OCI-LY7 (cell line): Measurements from ENCODE around the gene RPL3. TPM values are rescaled to one million over a fixed set of nuclear protein-coding genes. Genes with fewer than 3 reads are reported as not detected.

Source experiments
- BruUV-seq: library from RNA; stranded (reverse); fragments of 400-500 nt; replicated peaks from 2 replicates; lab custom pipeline; 2021; lab: Mats Ljungman, UMichigan
- CTCF ChIA-PET: fragments of 300-600 bp; sonication (Branson Sonifier 250); formaldehyde crosslinking; loops from one replicate; lab custom pipeline; 2022; ENCODE audit warnings: antibody characterized with exemption; ENCODE audit not compliant: unreplicated experiment; lab: Charles Lee
- POLR2A ChIA-PET: fragments of 300-600 bp; sonication (Branson Sonifier 250); formaldehyde crosslinking; loops from one replicate; lab custom pipeline; 2022; ENCODE audit warnings: antibody characterized with exemption; lab: Charles Lee
- DNase-seq: peaks from one replicate; pipeline ENCODE4 v3.0.0-alpha.2; 2015; ENCODE audit warnings: low spot score
- H2AFZ ChIP-seq: fragments of 200-600 bp; sonication (generic), shearing (Covaris generic); 2 replicates; pipeline ENCODE4 v1.6.1; 2014; ENCODE audit warnings: mild to moderate bottlenecking, antibody characterized with exemption, low read length, moderate library complexity
- H3K27ac ChIP-seq: fragments of 200-600 bp; sonication (generic); 2 replicates; pipeline ENCODE4 v1.5.1; 2014; ENCODE audit warnings: mixed run types, low read depth, mild to moderate bottlenecking, moderate library complexity, low read length, inconsistent platforms; ENCODE audit not compliant: poor library complexity, severe bottlenecking
- H3K36me3 ChIP-seq: fragments of 200-600 bp; sonication (generic); 2 replicates; pipeline ENCODE4 v1.6.1; 2014; ENCODE audit warnings: mild to moderate bottlenecking, antibody characterized with exemption, low read length, moderate library complexity, mixed read lengths; ENCODE audit not compliant: insufficient read depth
- H3K4me1 ChIP-seq: fragments of 200-600 bp; sonication (generic); 2 replicates; pipeline ENCODE4 v1.5.1; 2014; ENCODE audit warnings: mild to moderate bottlenecking, low read length; ENCODE audit not compliant: insufficient read depth, poor library complexity, severe bottlenecking
- H3K4me2 ChIP-seq: fragments of 200-600 bp; sonication (generic); 2 replicates; pipeline ENCODE4 v1.6.1; 2014; ENCODE audit warnings: mild to moderate bottlenecking, low read length
- H3K4me3 ChIP-seq: fragments of 200-600 bp; sonication (generic); 2 replicates; pipeline ENCODE4 v1.5.1; 2014; ENCODE audit warnings: mild to moderate bottlenecking, low read depth, low read length; ENCODE audit not compliant: poor library complexity, severe bottlenecking
- H3K79me2 ChIP-seq: fragments of 200-600 bp; sonication (generic); 2 replicates; pipeline ENCODE4 v1.6.1; 2016; ENCODE audit warnings: low read depth, mild to moderate bottlenecking, low read length, moderate library complexity, mixed read lengths; ENCODE audit not compliant: insufficient read depth
- H3K9me2 ChIP-seq: fragments of 200-600 bp; sonication (generic); 2 replicates; pipeline ENCODE4 v1.6.1; 2016; ENCODE audit warnings: mild to moderate bottlenecking, low read length, mixed read lengths; ENCODE audit not compliant: insufficient read depth
- H3K9me3 ChIP-seq: fragments of 200-600 bp; sonication (generic); 2 replicates; pipeline ENCODE4 v1.6.1; 2014; ENCODE audit warnings: mild to moderate bottlenecking, mixed run types, low read length, mixed read lengths
- H4K20me1 ChIP-seq: fragments of 200-600 bp; sonication (generic); 2 replicates; pipeline ENCODE4 v1.6.1; 2014; ENCODE audit warnings: mild to moderate bottlenecking, antibody characterized with exemption, low read length, moderate library complexity, mixed read lengths; ENCODE audit not compliant: insufficient read depth
- EZH2phosphoT487 ChIP-seq: fragments of 200-600 bp; sonication (generic); IDR thresholded peaks from 2 replicates; pipeline ENCODE4 v1.6.1; 2018; ENCODE audit warnings: low read depth, borderline replicate concordance, mild to moderate bottlenecking, mixed run types, antibody characterized with exemption, low read length, moderate library complexity, mixed read lengths
- intact Hi-C: fragments of 100-400 bp; cut with micrococcal nuclease; formaldehyde crosslinking; loops from one replicate; pipeline ENCODE4 v1.10.0; 2022; ENCODE audit not compliant: unreplicated experiment
- total RNA-seq, 2 experiments: library from RNA; depleted of rRNA in 1 of 2; stranded (reverse); fragments of >200 nt in 1 of 2; shearing (Covaris generic) in 1 of 2; gene quantifications; 2 replicates each; pipeline ENCODE4 v1.2.3, GENCODE V29; 2014 to 2022
- TF ChIP-seq, protein P1 (sequence below): fragments of 200-600 bp; sonication (generic); conservative IDR thresholded peaks from 2 replicates; pipeline ENCODE4 v1.5.1; 2014; ENCODE audit warnings: mild to moderate bottlenecking, antibody characterized with exemption, low read length, moderate library complexity, mixed read lengths

The RPL3 gene
- total RNA-seq, 2 experiments from 2014 or later = 2,313 to 2,457 TPM

DNA sequence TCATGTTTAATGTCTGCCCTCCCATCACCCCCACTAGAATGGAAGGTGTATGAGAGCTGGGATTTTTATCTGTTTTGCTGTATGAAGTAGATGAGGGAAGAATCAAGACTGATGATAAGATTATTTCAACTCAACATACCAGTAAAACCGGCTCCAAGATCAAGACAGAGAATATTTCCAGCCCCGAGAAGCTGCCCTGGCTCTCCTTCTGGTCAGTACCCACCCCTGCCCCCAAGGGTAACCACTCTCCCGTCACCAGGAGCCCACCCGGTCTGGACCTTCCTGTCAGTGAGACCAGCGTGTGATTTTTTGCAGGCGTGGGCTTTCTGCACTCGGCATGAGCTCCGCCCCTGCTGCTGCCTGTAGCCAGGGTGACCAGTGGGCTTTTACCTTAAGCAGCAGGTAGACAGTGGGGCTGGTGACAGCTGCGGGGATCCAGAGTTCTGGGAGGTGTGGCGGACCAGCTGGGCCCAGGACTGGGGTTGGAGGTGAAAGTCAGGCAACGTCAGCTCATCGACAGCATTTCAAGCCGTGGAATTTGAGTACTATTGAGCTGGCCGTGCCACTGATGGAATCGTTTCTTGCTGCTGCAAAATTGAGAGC is 25.6 kb downstream of the RPL3 start:
- BruUV-seq = no TSS peak
- H3K79me2 ChIP-seq = no peaks in the 10 kb centered on the region
- DNase-seq = no peak
- no peak for TF ChIP-seq EZH2phosphoT487
- TF ChIP-seq, protein P1, sequence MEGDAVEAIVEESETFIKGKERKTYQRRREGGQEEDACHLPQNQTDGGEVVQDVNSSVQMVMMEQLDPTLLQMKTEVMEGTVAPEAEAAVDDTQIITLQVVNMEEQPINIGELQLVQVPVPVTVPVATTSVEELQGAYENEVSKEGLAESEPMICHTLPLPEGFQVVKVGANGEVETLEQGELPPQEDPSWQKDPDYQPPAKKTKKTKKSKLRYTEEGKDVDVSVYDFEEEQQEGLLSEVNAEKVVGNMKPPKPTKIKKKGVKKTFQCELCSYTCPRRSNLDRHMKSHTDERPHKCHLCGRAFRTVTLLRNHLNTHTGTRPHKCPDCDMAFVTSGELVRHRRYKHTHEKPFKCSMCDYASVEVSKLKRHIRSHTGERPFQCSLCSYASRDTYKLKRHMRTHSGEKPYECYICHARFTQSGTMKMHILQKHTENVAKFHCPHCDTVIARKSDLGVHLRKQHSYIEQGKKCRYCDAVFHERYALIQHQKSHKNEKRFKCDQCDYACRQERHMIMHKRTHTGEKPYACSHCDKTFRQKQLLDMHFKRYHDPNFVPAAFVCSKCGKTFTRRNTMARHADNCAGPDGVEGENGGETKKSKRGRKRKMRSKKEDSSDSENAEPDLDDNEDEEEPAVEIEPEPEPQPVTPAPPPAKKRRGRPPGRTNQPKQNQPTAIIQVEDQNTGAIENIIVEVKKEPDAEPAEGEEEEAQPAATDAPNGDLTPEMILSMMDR = no peak
- H2AFZ ChIP-seq = no peak overlapping the region
- POLR2A ChIA-PET = no interaction called here
- H3K27ac ChIP-seq = no peak overlapping the region
- no peak overlapping the region for H3K4me3 ChIP-seq
- H4K20me1 ChIP-seq = no peaks in the 10 kb centered on the region
- H3K4me2 ChIP-seq = no peak overlapping the region
- H3K36me3 ChIP-seq = no peaks in the 10 kb centered on the region
- H3K9me2 ChIP-seq = no peaks in the 10 kb centered on the region
- peaks cover 17% of the 10 kb centered on the region for H3K4me1 ChIP-seq
- H3K9me3 ChIP-seq = no peaks in the 10 kb centered on the region
- intact Hi-C loops = no loop called here
- CTCF ChIA-PET = no interaction called here

DNA sequence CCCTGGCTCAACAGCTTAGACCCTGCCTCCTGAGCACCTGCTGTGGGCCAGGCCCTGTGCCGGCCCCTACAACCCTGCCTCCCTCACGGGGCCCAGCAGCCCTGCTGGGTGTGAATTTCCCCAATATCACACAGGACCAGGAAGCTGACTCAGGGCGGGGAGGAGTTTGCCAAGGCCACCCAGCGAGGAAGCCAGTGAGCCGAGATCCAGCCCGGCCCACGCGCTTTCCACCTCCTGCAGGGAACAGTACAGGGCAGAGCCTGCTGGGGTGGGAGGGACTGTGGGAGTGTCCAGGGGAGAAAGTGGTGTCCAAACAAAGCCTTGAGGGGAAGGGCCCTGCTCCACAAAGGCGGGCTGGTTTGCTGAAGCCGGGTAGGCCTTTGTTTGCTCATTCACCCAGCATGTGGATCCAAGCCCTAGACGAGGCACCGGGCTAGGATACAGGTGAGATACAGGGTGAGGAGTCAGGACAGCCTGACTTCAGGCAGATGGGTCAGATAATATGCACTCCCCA is 26.8 kb downstream of the RPL3 start:
- H3K4me1 ChIP-seq = peaks cover 8% of the 10 kb centered on the region
- no TSS peak for BruUV-seq
- POLR2A ChIA-PET = interaction anchor here (0.5 to 0.6 kb wide), 2 partner anchors 41 to 120 kb away, joined by 4 read pairs; no protein-coding TSS in a partner anchor

More for the DNA sequence above, 26.8 kb downstream of the RPL3 start:
- CTCF ChIA-PET = no interaction called here
- Histone ChIP-seq H3K79me2 (no peaks in the 10 kb centered on the region), H3K9me2 (no peaks in the 10 kb centered on the region), H4K20me1 (no peaks in the 10 kb centered on the region), H2AFZ (no peak overlapping the region), H3K4me2 (no peak overlapping the region), H3K36me3 (no peaks in the 10 kb centered on the region), H3K9me3 (no peaks in the 10 kb centered on the region), H3K4me3 (no peak overlapping the region), H3K27ac (no peak overlapping the region)
- DNase-seq = no peak
- TF ChIP-seq, protein P1 = no peak
- no peak for TF ChIP-seq EZH2phosphoT487
- intact Hi-C loops = no loop called here
